IPS-NIHi11 (cell line): Measurements from ENCODE around the gene RAPGEF4.
A peak's percentile ranks its signal among the peaks of the same experiment; 100 is the strongest.

Source experiments
- DNase-seq: peaks from one replicate; pipeline ENCODE4 v3.0.0; 2012; ENCODE audit warnings: mixed read lengths, low spot score

Gene RAPGEF4

DNA sequence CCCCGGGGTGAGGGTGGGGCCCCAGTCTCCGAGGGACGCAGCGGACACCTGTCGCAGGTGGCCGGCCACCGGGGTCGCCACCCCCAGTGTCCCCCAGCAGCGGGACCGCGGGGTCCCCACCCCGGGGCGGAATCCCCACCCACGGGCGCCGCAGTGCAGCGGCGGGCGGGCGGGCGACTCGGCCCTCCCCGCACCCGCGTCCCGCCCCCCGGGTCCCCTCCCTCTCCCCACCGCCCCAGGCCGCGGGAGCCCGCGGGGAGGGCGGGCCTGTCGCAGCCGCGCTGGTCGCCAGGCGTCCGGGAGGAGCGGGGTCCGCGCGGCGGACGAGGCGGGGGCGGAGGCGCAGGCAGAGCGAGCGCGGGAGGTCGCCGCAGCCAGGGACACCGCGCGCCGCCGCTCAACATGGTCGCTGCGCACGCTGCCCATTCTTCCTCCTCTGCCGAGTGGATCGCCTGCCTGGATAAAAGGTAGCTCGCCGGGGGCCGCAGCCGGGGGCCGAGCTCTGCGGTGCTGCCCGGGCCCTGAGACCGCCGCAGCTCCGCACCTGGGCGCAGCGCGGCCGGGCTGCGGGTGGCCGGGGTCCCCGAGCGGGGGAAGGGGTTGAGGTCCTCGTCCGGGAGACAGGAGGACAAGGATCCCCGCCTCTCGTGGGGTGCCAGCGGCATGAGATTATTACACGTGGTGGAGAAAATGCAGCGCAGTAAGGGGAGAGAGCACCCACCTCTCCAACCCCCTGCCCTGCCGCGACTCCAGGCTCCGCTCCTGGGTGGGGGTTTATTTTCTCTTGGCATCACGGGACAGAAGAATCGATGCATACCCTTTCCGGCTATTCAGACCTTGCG lies at the start of gene RAPGEF4:
Gene RAPGEF4, plus strand, starts transcription at position 264 of the 842 bp plus-strand sequence. Its CDS starts 139 bp downstream, at position 403.
- DNase-seq: peak; percentile 84

GRCh38 chr2:172693037-172693436 lies 42.6 kb upstream of the RAPGEF4 start:
- DNase-seq: peak; percentile 10

- no peak for DNase-seq
Measured at GRCh38 chr2:172693529-172694455, 41.9 kb upstream of the RAPGEF4 start.

DNA sequence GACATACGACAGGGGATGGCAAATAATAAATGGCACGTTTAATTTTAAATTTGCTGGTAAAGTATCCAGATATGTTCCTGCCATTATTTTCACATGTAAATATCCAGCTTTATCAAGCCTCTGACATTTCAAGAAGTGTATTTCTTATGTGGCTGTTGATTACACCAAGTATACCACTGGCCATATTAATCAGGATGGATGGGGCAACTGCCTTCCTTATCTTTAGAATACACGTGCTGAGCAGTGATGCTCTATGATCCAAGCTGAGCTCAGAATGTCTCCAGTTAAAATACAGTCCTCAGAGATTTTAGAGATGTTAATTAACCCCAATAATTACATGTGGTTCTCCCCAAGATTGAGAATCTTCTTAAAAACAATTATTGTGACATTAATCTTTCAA lies 38.3 kb upstream of the RAPGEF4 start:
- DNase-seq: no peak

DNA sequence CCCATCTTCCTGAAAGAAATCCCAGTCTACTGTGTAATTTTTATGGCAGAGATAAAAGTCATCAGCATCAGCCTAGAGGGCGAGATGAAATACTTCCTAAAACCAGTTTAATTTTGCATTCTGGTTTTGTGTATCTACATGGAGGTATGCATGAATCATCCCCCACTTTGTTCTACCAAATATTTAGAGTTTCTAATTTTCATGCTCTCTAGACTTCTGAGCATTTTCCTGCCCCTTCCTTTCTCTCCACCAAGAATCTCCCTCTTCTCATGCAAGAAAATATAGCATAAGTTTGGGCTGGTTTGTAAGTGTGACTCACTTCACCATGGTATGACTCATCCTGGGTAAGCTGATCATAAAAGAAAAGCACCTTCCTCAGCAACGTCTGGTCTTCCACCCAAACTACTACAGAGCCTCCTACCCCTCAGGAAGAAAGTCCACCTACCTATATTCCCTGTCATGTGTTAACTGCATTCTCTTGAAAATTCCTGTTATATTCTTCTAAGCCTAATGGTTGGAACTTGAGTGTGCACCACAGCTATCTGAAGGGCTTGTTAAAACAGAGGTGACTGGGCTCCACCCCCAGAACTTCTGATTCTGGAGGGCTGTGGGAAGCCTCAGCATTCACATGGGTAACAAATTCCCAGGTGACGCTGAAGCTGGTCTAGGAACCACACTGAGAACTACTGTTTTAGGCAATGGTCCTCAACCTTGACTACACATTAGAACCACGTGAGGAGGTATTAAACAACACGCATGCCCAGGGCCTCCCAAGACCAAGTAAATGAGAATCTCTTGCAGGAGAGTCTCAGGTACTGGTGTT lies 37.4 kb upstream of the RAPGEF4 start:
- peak; percentile 26 for DNase-seq

DNA sequence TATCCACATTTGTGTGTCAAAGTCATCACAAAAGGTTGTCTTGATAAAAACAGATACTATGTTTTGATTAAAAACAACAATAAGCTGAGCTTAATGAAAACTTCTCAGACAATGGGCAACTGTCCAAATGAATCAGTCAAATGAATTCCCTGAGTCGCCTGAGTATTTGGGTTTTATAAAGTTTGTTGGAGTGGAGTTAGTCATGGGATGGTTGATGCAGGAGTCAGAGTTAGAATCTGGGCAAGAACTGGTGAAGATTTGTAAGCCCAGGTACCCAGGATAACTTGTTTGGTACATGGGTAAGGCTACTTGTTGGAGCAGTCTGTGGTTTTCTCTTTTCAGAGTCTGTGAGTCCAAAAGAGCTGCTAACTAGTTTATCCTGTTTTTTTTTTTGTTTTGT lies 34.4 kb upstream of the RAPGEF4 start:
- DNase-seq: no peak

GRCh38 chr2:172702451-172702850 lies 33.2 kb upstream of the RAPGEF4 start:
- no peak for DNase-seq

DNA sequence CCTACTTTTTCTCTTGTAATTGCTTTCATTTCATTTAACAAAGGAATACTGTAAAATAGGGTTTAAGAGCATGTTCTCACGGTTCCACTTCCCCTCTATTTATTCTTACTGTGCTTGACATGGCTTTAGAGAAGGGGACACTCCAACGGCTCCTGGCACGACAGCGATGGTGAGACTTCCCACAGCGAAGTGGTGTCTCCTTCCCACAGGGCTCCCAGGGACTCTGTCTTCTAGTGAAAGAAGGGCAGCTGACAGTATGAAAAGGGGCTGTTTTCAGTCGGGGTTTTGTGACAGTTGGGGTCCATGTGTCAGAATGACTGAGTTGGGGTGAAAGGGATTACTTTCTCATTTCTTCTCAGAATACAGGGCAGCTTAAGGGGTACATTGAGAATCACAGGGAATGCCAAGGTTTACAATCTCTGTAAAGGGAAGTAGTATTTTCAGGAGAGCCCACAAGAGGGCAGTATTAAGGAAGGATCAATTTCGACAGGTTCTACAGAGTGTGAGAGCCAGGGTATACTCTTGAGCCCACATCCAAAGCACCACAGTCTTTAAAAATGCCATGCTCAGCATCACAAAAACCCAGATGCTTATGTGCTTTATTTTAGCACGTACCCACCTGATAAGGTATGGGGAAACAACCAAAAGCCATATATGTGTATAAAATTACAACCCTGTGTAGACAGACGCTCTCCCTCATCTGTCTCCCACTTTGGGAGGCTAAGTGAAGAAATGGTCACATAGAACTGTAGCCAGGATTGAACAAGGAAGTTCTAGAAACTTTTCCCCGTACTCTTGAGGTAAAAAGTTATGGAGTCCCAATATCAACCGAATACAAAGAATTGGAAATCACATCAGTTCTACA lies 31.3 kb upstream of the RAPGEF4 start:
- DNase-seq: peak; percentile 66

DNA sequence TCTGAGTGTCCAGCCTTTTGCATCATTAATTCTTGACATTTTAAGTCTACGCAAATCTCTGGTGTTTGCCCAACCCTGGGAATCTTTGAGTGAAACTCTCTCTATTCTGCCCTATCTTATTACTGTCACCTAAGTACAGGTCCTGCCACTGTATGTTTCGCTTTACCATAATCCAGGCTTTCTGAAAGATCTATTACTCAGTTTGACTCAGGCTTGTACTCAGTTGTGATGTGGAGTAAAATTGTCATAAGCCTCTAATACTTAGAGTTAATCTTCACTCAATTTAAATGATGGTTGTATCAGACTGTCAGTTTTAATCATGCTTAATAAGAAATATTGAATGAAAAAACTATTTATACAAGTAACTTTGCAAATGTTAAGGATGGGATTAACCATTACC lies 30.3 kb upstream of the RAPGEF4 start:
- DNase-seq: no peak

DNA sequence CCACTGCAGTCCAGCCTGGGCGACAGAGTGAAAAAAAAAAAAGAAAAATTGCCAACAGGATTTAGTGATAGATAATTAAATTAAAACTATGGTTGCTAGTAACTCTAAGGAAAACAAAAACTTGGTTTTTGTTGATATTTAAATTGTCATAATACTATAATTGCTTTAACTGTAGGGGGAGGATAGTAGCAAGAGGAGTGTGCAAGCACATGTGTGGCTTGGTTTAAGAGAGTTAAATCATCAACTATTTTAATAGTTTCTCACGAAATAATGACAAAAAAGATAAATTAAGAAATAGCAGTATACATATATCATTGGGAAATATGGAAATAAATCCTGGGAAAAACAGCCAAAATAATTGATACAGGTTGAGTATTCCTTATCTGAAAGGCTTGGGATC lies 27.4 kb upstream of the RAPGEF4 start:
- no peak for DNase-seq

GRCh38 chr2:172709566-172710291 lies 25.9 kb upstream of the RAPGEF4 start:
- no peak for DNase-seq

- DNase-seq: peak; percentile 63
Measured at GRCh38 chr2:172710584-172711047, 25.0 kb upstream of the RAPGEF4 start.

DNA sequence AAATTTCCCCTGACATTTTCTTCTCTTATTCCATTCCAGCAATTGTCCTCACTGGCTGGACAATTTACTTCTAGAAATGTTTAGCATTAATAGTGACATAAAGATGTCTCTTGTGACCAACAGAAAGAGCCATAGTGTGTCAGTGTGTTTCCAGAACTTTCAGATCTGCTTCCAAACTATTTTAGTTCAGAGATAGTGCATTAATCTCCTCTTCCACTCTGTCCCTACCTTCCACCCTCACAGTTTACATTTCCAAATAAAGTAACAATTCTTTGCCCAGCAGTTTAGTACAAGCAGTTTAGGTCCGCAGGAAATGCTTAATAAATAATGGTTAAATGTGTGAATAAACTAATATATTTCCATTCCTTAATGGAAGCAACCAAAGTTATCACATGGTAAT lies 24.5 kb upstream of the RAPGEF4 start:
- DNase-seq: no peak

DNA sequence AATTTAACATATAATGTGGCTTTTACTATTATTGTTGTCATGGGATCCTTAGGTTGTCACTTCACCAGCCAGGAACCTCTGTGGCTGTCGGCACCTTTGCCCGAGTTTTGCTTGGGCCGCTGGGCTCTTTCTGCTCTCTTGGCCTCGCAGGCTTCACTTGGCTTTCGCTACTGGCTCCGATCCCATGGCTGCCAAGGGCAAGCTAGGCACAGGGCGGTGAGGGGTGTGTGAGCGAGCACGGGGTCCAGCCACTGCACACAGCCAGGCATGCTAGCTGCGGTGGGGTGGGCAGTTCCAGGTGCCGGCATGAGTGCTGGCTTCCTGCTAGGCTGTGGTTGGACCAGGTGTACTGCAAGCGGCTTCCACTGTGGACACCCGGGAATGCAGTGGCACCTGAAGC lies 23.4 kb upstream of the RAPGEF4 start:
- no peak for DNase-seq

DNA sequence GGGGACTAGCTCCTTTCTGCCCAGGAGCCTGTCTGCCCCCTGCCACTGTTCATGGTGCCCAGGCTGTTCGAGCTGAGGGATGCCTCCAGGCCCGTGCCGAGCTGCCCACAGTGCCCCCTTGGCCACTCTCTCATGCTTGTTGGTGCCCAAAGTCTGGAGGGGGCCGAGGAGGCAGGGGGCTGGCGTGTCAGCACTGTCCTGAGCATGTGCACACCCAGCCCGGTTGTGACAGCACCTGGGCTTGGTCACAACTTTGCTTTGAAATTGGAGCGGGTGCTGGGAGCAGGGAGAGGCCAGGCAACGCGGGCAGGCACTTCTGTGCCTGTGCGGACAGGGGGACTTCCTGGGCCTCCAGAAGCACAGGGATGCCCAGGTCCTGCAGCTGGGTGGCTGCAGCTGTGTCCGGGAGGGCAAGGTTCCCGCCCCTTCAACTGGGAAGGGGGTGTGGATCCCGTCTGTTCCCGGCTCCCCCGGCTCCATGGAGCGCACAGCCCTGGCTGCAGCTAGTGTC lies 22.2 kb upstream of the RAPGEF4 start:
- DNase-seq: no peak

DNA sequence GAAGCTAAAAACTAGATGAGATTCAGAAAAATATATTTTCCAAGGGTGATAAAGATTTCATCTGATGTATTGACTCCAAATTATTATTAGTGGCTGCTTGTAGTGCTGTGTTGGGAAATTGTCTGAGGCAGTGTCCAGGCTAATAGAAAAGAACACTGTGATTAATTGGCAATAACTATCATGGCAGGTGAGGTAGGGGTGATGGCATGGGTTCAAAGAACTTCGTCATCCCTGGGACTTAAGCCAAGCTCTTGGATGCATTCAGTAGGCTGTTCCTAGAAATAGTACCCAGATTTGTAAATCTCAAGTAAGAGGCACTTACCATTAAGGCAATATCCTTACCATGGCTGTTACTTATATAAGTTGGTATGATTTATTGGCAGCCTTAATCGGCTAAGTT lies 13.2 kb upstream of the RAPGEF4 start:
- DNase-seq: no peak

GRCh38 chr2:172723286-172723685 lies 12.4 kb upstream of the RAPGEF4 start:
- no peak for DNase-seq

DNA sequence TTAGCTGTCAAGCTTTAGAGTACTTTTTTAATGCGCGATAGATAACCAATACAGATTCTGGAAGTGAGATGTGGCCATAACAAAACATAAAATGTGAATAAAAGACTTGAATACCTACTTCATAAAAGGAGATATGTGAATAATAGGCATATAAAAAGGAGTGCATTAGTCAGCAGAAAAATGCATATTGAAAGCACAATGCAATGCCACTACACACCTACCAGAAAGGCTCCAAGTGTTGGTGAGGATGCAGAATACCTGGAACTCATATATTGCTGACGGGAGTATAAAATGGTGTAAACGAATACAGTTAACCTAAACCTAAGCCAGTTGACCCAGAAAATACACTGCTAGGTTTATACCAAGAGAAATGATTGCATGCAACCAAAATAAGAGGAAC lies 10.9 kb upstream of the RAPGEF4 start:
- no peak for DNase-seq

DNA sequence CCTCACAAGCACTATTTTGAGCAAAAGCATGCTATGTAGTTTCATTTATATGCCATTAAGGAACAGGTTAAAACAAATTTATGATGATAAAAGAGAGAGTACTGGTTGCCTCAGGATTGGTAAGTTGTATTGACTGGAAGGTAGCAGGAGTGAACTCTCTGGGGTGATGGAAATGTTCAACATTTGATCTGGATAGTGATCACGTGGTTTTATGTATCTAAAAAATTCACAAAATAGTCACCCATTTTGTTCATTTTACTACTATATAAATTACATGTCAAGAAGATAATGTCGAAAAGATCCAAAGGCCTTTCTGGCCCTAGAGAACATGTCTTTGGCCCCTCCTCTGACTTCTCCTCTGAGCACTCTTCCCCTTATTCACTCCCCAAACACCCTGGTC lies 10.4 kb upstream of the RAPGEF4 start:
- DNase-seq: no peak

- DNase-seq: no peak
Measured at GRCh38 chr2:172725746-172726145, 9.9 kb upstream of the RAPGEF4 start.
